ENCODE measurements around the gene ERVH48-1. TPM values are rescaled to one million over a fixed set of nuclear protein-coding genes. Genes with fewer than 3 reads are reported as not detected.
"Not testable (repeated sequence)": the region's sequence is repeated elsewhere in the genome, so short reads cannot be mapped to it uniquely, and the experiment has no call there.

Gene ERVH48-1
- total and polyA plus RNA-seq, 3 experiments from 2014 or later = not detected

GRCh38 chr21:42933973-42934372 lies 8.5 kb upstream of the ERVH48-1 start:
- H3K27me3 Mint-ChIP-seq; H3K27me3 ChIP-seq (ENCODE audit: insufficient read depth, low read length, poor library complexity, severe bottlenecking); H3K27ac Mint-ChIP-seq; H3K4me3 Mint-ChIP-seq; H3K4me1 ChIP-seq (ENCODE audit: insufficient read depth, low read length); H3K27ac ChIP-seq (ENCODE audit: low read depth, low read length); CTCF ChIA-PET; H3K9me3 ChIP-seq (ENCODE audit: low read length); H3K4me3 ChIP-seq (ENCODE audit: low read length); H3K4me1 Mint-ChIP-seq; H3K9me3 Mint-ChIP-seq; H3K36me3 ChIP-seq (ENCODE audit: insufficient read depth, low read length); POLR2A ChIA-PET; DNase-seq; H3K36me3 Mint-ChIP-seq: not testable (repeated sequence)

- H3K9me3 ChIP-seq (ENCODE audit: low read length); H3K36me3 Mint-ChIP-seq; H3K27ac Mint-ChIP-seq; H3K4me1 ChIP-seq (ENCODE audit: insufficient read depth, low read length); H3K4me3 ChIP-seq (ENCODE audit: low read length); H3K36me3 ChIP-seq (ENCODE audit: insufficient read depth, low read length); H3K27ac ChIP-seq (ENCODE audit: low read depth, low read length); H3K27me3 Mint-ChIP-seq; H3K9me3 Mint-ChIP-seq; CTCF ChIA-PET; DNase-seq; H3K4me1 Mint-ChIP-seq; POLR2A ChIA-PET; H3K27me3 ChIP-seq (ENCODE audit: insufficient read depth, low read length, poor library complexity, severe bottlenecking); H3K4me3 Mint-ChIP-seq: not testable (repeated sequence)
These were observed 7.9 kb upstream of the ERVH48-1 start for GRCh38 chr21:42933137-42933970.

DNA sequence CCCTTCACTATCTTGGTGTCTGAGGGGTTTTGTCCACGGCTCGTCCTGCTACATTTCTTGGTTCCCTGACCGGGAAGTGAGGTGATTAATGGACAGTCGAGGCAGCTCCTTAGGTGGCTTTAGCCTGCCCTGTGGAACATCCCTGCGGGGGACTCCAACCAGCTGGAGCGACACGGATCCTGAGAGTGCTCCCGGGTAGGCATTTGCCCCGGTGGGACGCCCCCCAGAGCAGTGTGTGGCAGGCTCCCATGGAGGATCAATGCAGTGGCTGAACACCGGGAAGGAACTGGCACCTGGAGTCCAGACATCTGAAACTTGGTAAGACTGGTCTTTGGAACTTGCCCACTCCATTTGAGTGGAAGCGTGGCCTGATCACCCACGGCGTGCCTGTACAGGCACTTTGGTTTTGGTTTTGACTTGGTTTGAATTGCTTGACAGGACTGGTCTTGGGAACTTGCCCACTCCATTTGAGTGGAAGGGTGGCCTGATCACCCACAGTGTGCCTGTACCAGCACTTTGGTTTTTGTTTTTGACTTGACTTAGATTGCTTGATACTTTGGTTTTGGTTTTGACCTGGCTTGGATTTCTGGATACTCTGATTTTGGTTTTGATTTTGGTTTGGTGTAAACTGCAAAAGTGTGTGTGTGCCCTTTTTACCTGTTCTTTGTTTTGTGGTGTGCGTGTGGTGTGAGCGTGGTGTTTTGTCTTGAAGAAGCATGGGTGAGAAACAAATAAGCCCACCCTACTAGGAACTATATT lies 7.1 kb upstream of the ERVH48-1 start:
- H3K4me1 Mint-ChIP-seq; H3K36me3 Mint-ChIP-seq; H3K4me3 ChIP-seq (ENCODE audit: low read length); H3K9me3 ChIP-seq (ENCODE audit: low read length); H3K9me3 Mint-ChIP-seq; H3K27ac Mint-ChIP-seq; H3K4me3 Mint-ChIP-seq; CTCF ChIA-PET; H3K4me1 ChIP-seq (ENCODE audit: insufficient read depth, low read length); DNase-seq; H3K27me3 Mint-ChIP-seq; H3K27ac ChIP-seq (ENCODE audit: low read depth, low read length); H3K27me3 ChIP-seq (ENCODE audit: insufficient read depth, low read length, poor library complexity, severe bottlenecking); H3K36me3 ChIP-seq (ENCODE audit: insufficient read depth, low read length); POLR2A ChIA-PET: not testable (repeated sequence)

DNA sequence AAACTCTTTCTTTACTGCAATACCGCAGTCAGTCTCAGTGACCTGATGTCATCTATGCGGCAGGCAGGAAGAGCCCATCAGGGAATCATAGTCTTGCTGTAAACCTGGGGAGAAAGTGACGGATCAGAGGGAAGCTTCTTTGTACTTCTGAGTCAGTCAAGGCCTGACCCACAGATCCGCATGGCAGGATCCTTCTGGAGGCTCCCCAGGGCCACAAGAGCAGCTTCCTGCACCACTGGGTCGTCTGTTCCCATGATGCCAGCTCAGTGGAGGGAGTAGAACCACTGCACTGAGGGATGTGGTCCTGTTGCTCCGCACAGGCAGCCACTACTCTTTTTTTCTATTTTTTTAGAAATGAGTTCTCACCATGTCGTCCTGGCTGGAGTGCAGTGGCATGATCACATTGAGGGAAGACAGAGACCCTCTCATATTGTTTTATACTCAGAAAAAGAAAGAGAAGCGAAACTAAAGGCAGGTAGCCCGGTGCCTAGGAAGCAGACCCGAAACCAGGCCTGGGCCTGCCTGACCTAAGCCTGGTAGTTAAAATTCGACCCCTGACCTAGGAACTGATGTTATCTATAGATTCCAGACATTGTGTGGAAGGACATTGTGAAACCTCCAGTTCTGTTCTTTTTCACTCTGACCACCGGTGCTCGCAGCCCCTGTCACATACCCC lies 6.3 kb upstream of the ERVH48-1 start:
- Mint-ChIP-seq H3K36me3 (no peaks in the 10 kb centered on the region), H3K27me3 (no peaks in the 10 kb centered on the region), H3K4me3 (no peak overlapping the region), H3K9me3 (no peaks in the 10 kb centered on the region), H3K4me1 (no peaks in the 10 kb centered on the region), H3K27ac (no peak overlapping the region)
- ChIA-PET CTCF (no interaction called here), POLR2A (no interaction called here)
- no peaks in the 10 kb centered on the region for H3K36me3 ChIP-seq (ENCODE audit: insufficient read depth, low read length)
- no peak overlapping the region for H3K27ac ChIP-seq (ENCODE audit: low read depth, low read length)
- no peaks in the 10 kb centered on the region for H3K9me3 ChIP-seq (ENCODE audit: low read length)
- DNase-seq = no peak
- H3K4me1 ChIP-seq (ENCODE audit: insufficient read depth, low read length) = no peaks in the 10 kb centered on the region
- H3K27me3 ChIP-seq (ENCODE audit: insufficient read depth, low read length, poor library complexity, severe bottlenecking) = no peaks in the 10 kb centered on the region
- no peak overlapping the region for H3K4me3 ChIP-seq (ENCODE audit: low read length)

- Mint-ChIP-seq H3K4me3 (no peak overlapping the region), H3K36me3 (no peaks in the 10 kb centered on the region), H3K4me1 (no peaks in the 10 kb centered on the region), H3K27ac (peak overlapping the region in 2 of 8 donors; percentile 33 to 78), H3K9me3 (no peaks in the 10 kb centered on the region), H3K27me3 (no peaks in the 10 kb centered on the region)
- Histone ChIP-seq H3K4me1 (ENCODE audit: insufficient read depth, low read length) (no peaks in the 10 kb centered on the region), H3K4me3 (ENCODE audit: low read length) (no peak overlapping the region), H3K27ac (ENCODE audit: low read depth, low read length) (no peak overlapping the region), H3K27me3 (ENCODE audit: insufficient read depth, low read length, poor library complexity, severe bottlenecking) (no peaks in the 10 kb centered on the region), H3K36me3 (ENCODE audit: insufficient read depth, low read length) (no peaks in the 10 kb centered on the region), H3K9me3 (ENCODE audit: low read length) (no peaks in the 10 kb centered on the region)
- CTCF ChIA-PET = no interaction called here
- POLR2A ChIA-PET = no interaction called here
- DNase-seq = no peak
These were observed 4.5 kb upstream of the ERVH48-1 start for GRCh38 chr21:42929969-42930368.

GRCh38 chr21:42927474-42928200 lies 2.2 kb upstream of the ERVH48-1 start:
- H3K36me3 Mint-ChIP-seq; POLR2A ChIA-PET; H3K9me3 Mint-ChIP-seq; CTCF ChIA-PET; H3K9me3 ChIP-seq (ENCODE audit: low read length); H3K4me3 ChIP-seq (ENCODE audit: low read length); H3K27me3 ChIP-seq (ENCODE audit: insufficient read depth, low read length, poor library complexity, severe bottlenecking); H3K27ac ChIP-seq (ENCODE audit: low read depth, low read length); H3K36me3 ChIP-seq (ENCODE audit: insufficient read depth, low read length); H3K27me3 Mint-ChIP-seq; DNase-seq; H3K4me3 Mint-ChIP-seq: not testable (repeated sequence)
- H3K4me1 ChIP-seq (ENCODE audit: insufficient read depth, low read length) = peaks cover 15% of the 10 kb centered on the region
- Mint-ChIP-seq H3K27ac (peak overlapping the region in 1 of 8 donors; percentile 29), H3K4me1 (peaks cover 11 to 15% (median 13%) of the 10 kb centered on the region in 3 donors)

DNA sequence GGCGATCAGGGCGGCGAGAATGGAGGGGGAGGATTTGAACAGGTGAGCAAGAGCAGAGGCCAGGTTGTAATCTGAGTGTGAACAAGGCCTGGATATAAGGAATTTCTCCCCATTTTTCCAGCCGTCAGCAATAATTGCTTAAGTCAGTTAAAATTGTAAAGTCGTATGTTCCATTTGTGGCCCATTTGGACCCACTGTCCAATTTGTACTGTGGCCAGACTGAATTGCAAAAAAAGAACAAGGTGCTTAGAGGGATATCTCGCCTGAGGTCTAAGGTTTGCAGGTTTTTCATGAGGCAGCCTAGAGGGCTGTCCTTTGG lies 1.0 kb downstream of the ERVH48-1 start:
- POLR2A ChIA-PET = interaction anchor here (0.6 kb wide), 1 partner anchor 50 kb away, joined by 3 read pairs; no protein-coding TSS in a partner anchor
- H3K4me3 Mint-ChIP-seq = no peak overlapping the region
- CTCF ChIA-PET = no interaction called here
- Histone ChIP-seq H3K36me3 (ENCODE audit: insufficient read depth, low read length) (no peaks in the 10 kb centered on the region), H3K27me3 (ENCODE audit: insufficient read depth, low read length, poor library complexity, severe bottlenecking) (no peaks in the 10 kb centered on the region), H3K4me3 (ENCODE audit: low read length) (no peak overlapping the region), H3K27ac (ENCODE audit: low read depth, low read length) (no peak overlapping the region), H3K4me1 (ENCODE audit: insufficient read depth, low read length) (peaks cover 15% of the 10 kb centered on the region), H3K9me3 (ENCODE audit: low read length) (no peaks in the 10 kb centered on the region)
- peaks cover 11 to 15% (median 13%) of the 10 kb centered on the region in 3 donors for H3K4me1 Mint-ChIP-seq
- H3K9me3 Mint-ChIP-seq = no peaks in the 10 kb centered on the region
- no peaks in the 10 kb centered on the region for H3K27me3 Mint-ChIP-seq
- peak overlapping the region in 3 of 8 donors; percentile 61 to 95 (median 85) for H3K27ac Mint-ChIP-seq
- no peaks in the 10 kb centered on the region for H3K36me3 Mint-ChIP-seq
- DNase-seq = no peak
